MM.1S (cell line): ENCODE results near the gene CHCT1.
"Not testable (repeated sequence)": the region's sequence is repeated elsewhere in the genome, so short reads cannot be mapped to it uniquely, and the experiment has no call there.

Source experiments
- DNase-seq: peaks from one replicate; pipeline ENCODE4 v3.0.0-alpha.2; 2015
- H2AFZ ChIP-seq: fragments of 300-600 bp; sonication (generic); 2 replicates; pipeline ENCODE4 v1.6.0; 2016; ENCODE audit warnings: antibody characterized with exemption, low read length
- H3F3A ChIP-seq: fragments of 300-600 bp; sonication (generic); 2 replicates; pipeline ENCODE4 v1.6.1; 2016; ENCODE audit warnings: mild to moderate bottlenecking, antibody characterized with exemption, low read length, moderate library complexity, mixed read lengths; ENCODE audit not compliant: insufficient read depth
- H3K27ac ChIP-seq: fragments of 300-600 bp; sonication (generic); 2 replicates; pipeline ENCODE4 v1.5.1; 2016; ENCODE audit warnings: mild to moderate bottlenecking, low read length
- H3K27me3 ChIP-seq: fragments of 300-600 bp; sonication (generic); replicated peaks from 2 replicates; pipeline ENCODE4 v1.6.0; 2016; ENCODE audit warnings: low read length; ENCODE audit not compliant: insufficient read depth
- H3K36me3 ChIP-seq: fragments of 300-600 bp; sonication (generic); replicated peaks from 2 replicates; pipeline ENCODE4 v1.6.1; 2016; ENCODE audit warnings: mild to moderate bottlenecking, low read length, mixed read lengths; ENCODE audit not compliant: insufficient read depth
- H3K4me1 ChIP-seq: fragments of 300-600 bp; sonication (generic); 2 replicates; pipeline ENCODE4 v1.6.1; 2016; ENCODE audit warnings: low read length, mixed read lengths
- H3K4me2 ChIP-seq: fragments of 300-600 bp; sonication (generic); 2 replicates; pipeline ENCODE4 v1.6.0; 2016; ENCODE audit warnings: low read depth, low read length
- H3K4me3 ChIP-seq: fragments of 300-600 bp; sonication (generic); 2 replicates; pipeline ENCODE4 v1.5.1; 2016; ENCODE audit warnings: low read length, mixed read lengths
- H3K79me2 ChIP-seq: fragments of 300-600 bp; sonication (generic); 2 replicates; pipeline ENCODE4 v1.6.1; 2016; ENCODE audit warnings: mixed run types, low read length, mixed read lengths
- H3K9ac ChIP-seq: fragments of 300-600 bp; sonication (generic); 2 replicates; pipeline ENCODE4 v1.6.1; 2016; ENCODE audit warnings: low read length, mixed read lengths
- H3K9me2 ChIP-seq: fragments of 300-600 bp; sonication (generic); replicated peaks from 2 replicates; pipeline ENCODE4 v1.6.1; 2016; ENCODE audit warnings: mild to moderate bottlenecking, low read length, mixed read lengths; ENCODE audit not compliant: insufficient read depth
- H3K9me3 ChIP-seq: fragments of 300-600 bp; sonication (generic); replicated peaks from 2 replicates; pipeline ENCODE4 v1.6.1; 2016; ENCODE audit warnings: mild to moderate bottlenecking, low read length, mixed read lengths; ENCODE audit not compliant: insufficient read depth
- H4K20me1 ChIP-seq: fragments of 300-600 bp; sonication (generic); 2 replicates; pipeline ENCODE4 v1.6.1; 2016; ENCODE audit warnings: mild to moderate bottlenecking, low read length, moderate library complexity, mixed read lengths; ENCODE audit not compliant: insufficient read depth
- EZH2 ChIP-seq: fragments of 300-600 bp; sonication (generic); optimal IDR thresholded peaks from 2 replicates; pipeline ENCODE3; 2017; ENCODE audit warnings: low read depth, mild to moderate bottlenecking, antibody characterized with exemption, low read length, mixed read lengths
- EZH2phosphoT487 ChIP-seq: fragments of 300-600 bp; sonication (generic); IDR thresholded peaks from 2 replicates; pipeline ENCODE4 v1.6.1; 2018; ENCODE audit warnings: antibody characterized with exemption, low read length
- TF ChIP-seq, protein P1 (sequence below): fragments of 300-600 bp; sonication (generic); IDR thresholded peaks from 2 replicates; pipeline ENCODE4 v1.5.1; 2016; ENCODE audit warnings: antibody characterized with exemption, low read length, mixed read lengths

CHCT1 gene

DNA sequence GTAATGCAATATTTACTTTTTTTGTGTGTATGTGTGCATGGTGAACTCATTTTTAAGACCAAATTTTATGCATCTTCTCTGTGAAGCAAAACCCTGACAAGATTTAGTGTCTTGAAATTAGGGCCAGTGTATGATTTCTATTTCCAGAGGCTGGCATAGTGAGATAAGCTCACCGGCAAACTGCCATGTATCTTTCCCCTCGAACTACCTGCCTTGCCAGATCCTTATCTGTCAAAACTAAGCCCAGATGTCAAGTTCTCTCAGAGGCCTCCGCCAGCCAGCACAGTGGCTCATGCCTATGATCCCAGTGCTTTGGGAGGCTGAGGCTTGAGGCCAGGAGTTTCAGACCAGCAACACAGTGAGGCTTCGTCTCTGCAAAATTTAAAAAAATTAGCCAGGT, 40.3 kb upstream of the CHCT1 start:
- no peak for DNase-seq
- Histone ChIP-seq H3F3A (no peaks in the 10 kb centered on the region), H3K9me3 (no peaks in the 10 kb centered on the region), H3K4me2 (no peak overlapping the region), H3K36me3 (no peaks in the 10 kb centered on the region), H3K9me2 (no peaks in the 10 kb centered on the region), H3K27me3 (no peaks in the 10 kb centered on the region), H3K9ac (no peak overlapping the region), H3K27ac (no peak overlapping the region), H2AFZ (no peak overlapping the region), H3K4me3 (no peak overlapping the region), H4K20me1 (no peaks in the 10 kb centered on the region), H3K79me2 (0 out of 2 replicates have a peak, but pooled peaks cover 5% of the 10 kb centered on the region), H3K4me1 (no peaks in the 10 kb centered on the region)
- TF ChIP-seq, protein P1, sequence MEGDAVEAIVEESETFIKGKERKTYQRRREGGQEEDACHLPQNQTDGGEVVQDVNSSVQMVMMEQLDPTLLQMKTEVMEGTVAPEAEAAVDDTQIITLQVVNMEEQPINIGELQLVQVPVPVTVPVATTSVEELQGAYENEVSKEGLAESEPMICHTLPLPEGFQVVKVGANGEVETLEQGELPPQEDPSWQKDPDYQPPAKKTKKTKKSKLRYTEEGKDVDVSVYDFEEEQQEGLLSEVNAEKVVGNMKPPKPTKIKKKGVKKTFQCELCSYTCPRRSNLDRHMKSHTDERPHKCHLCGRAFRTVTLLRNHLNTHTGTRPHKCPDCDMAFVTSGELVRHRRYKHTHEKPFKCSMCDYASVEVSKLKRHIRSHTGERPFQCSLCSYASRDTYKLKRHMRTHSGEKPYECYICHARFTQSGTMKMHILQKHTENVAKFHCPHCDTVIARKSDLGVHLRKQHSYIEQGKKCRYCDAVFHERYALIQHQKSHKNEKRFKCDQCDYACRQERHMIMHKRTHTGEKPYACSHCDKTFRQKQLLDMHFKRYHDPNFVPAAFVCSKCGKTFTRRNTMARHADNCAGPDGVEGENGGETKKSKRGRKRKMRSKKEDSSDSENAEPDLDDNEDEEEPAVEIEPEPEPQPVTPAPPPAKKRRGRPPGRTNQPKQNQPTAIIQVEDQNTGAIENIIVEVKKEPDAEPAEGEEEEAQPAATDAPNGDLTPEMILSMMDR: no peak
- TF ChIP-seq EZH2phosphoT487 (no peak), EZH2 (no peak)

DNA sequence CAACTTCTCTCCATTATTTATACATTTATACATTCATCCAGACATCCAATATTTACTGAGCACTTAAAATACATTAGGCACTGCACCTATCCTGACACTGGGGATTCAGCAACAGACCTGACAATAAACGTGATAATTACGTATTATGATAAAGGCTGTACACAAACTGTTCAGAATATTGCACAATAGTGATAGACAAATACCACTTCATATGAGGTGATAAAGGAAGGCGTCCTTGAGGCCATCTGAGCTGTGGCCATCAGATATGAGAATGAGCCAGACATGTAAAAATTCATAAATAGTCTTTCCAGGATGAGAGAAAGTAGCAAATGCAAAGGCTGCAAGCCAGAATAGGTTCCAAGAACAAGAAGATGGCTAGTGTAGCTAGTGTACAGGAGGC, 38.9 kb upstream of the CHCT1 start:
- no peak for DNase-seq
- H3F3A ChIP-seq: no peaks in the 10 kb centered on the region
- H3K9ac ChIP-seq: no peak overlapping the region
- TF ChIP-seq EZH2phosphoT487: no peak
- no peak for TF ChIP-seq EZH2
- TF ChIP-seq, protein P1: no peak
- no peak overlapping the region for H3K27ac ChIP-seq
- H3K36me3 ChIP-seq: no peaks in the 10 kb centered on the region
- no peaks in the 10 kb centered on the region for H3K27me3 ChIP-seq
- no peak overlapping the region for H3K4me3 ChIP-seq
- H3K9me2 ChIP-seq: no peaks in the 10 kb centered on the region
- no peaks in the 10 kb centered on the region for H3K9me3 ChIP-seq
- no peak overlapping the region for H3K4me2 ChIP-seq
- H2AFZ ChIP-seq: no peak overlapping the region
- 0 out of 2 replicates have a peak, but pooled peaks cover 7% of the 10 kb centered on the region for H3K79me2 ChIP-seq
- H3K4me1 ChIP-seq: no peaks in the 10 kb centered on the region
- no peaks in the 10 kb centered on the region for H4K20me1 ChIP-seq

DNA sequence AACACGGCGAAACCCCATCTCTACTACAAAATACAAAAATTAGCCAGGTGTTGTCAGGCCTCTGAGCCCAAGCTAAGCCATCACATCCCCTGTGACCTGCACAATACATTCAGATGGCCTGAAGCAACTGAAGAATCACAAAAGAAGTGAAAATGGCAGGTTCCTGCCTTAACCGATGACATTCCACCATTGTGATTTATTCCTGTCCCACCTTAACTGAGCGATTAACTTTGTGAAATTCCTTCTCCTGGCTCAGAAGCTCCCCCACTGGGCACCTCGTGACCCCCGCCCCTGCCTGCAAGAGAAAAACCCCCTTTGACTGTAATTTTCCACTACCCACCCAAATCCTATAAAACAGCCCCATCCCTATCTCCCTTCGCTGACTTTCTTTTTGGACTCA, 37.4 kb upstream of the CHCT1 start:
- H3K9me3 ChIP-seq, H3K79me2 ChIP-seq, H2AFZ ChIP-seq, H3K27me3 ChIP-seq, H3K4me1 ChIP-seq, H3K4me2 ChIP-seq, H3K4me3 ChIP-seq, H3F3A ChIP-seq, H3K9me2 ChIP-seq, H3K27ac ChIP-seq, H3K9ac ChIP-seq, H3K36me3 ChIP-seq, DNase-seq, H4K20me1 ChIP-seq: not testable (repeated sequence)

DNA sequence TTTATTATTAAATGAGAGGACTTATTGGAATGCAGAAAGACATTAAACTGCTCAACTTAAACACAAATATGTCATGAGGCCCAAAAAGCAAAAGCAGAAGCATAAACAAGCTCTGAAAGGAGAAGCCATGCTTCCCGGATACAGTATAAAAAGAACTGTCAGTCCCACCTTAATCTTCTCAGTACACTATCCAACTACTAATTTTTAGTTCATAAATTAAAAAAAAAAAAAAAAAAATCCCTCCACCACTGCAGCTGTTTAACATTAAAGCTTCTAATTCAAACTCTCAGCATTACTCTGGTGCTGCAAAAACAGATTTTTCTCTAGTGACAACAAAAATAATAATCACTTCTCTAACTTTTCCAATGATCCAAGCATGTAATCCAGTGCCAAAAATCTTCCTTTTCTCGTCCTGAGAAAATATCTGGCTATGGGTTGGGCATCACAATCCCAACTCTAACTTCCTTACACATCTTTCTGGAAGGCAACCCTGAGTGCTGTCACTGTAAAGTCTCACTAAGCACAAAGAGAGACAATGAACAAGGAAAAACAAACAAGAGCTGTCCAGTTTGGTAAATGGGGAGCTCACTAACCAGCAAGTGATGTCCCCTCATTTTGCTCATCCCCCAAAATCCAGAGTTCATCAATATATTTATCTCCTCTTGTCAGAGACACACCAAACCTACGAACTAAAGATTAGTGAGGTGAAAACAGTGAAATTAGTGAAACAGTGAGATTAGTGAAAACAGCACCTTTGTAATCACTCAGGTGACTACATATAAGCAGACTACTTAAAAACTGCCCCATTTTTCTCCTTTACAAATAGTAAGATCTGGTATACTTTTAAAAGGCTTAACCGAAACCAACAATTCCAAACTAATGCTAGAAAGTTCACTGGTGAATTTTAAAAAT, 35.9 kb upstream of the CHCT1 start:
- Histone ChIP-seq H4K20me1 (no peaks in the 10 kb centered on the region), H2AFZ (no peak overlapping the region), H3K9me3 (no peaks in the 10 kb centered on the region), H3K9ac (no peak overlapping the region), H3K4me2 (no peak overlapping the region), H3K27me3 (no peaks in the 10 kb centered on the region), H3K4me1 (no peaks in the 10 kb centered on the region), H3K9me2 (no peaks in the 10 kb centered on the region), H3K36me3 (no peaks in the 10 kb centered on the region), H3F3A (no peaks in the 10 kb centered on the region), H3K79me2 (peaks cover 19% of the 10 kb centered on the region), H3K27ac (no peak overlapping the region), H3K4me3 (no peak overlapping the region)
- TF ChIP-seq, protein P1: no peak
- no peak for TF ChIP-seq EZH2phosphoT487
- no peak for DNase-seq
